Lower lobe of right lung (tissue), 2 donors: ENCODE data around the gene SNTA1. TPM values are rescaled to one million over a fixed set of nuclear protein-coding genes. Genes with fewer than 3 reads are reported as not detected.

Source experiments
- ATAC-seq, 2 donors: fragments of 200-7000 bp; cut with Tn5 transposase; one replicate each; pipeline ENCODE4 v1.9.1; 2020 to 2022; ENCODE audit warnings: mild to moderate bottlenecking in 2 of 2, moderate library complexity in 2 of 2
- DNase-seq: peaks from one replicate; pipeline ENCODE4 v3.0.0-alpha.2; 2020
- H3K27ac ChIP-seq: fragments of 200-600 bp; one replicate; pipeline ENCODE4 v1.8.0; 2022
- H3K27me3 ChIP-seq: fragments of 200-600 bp; one replicate; pipeline ENCODE4 v1.8.0; 2022; ENCODE audit warnings: low read depth
- H3K36me3 ChIP-seq: fragments of 200-600 bp; one replicate; pipeline ENCODE4 v1.8.0; 2022; ENCODE audit warnings: mild to moderate bottlenecking
- H3K4me1 ChIP-seq: fragments of 200-600 bp; one replicate; pipeline ENCODE4 v1.8.0; 2022
- H3K4me3 ChIP-seq: fragments of 200-600 bp; one replicate; pipeline ENCODE4 v1.8.0; 2022; ENCODE audit warnings: mild to moderate bottlenecking
- H3K9me3 ChIP-seq: fragments of 200-600 bp; one replicate; pipeline ENCODE4 v1.8.0; 2022
- intact Hi-C: fragments of 100-400 bp; cut with DNase I; formaldehyde crosslinking; loops from one replicate; pipeline ENCODE4 v1.11.0; 2022
- total RNA-seq: library from RNA; stranded (reverse); fragmentation: NEBNext Ultra II Directional; extraction: Animal tissue kit (Norgen Biotek cat#: 25700); gene quantifications from one replicate; pipeline ENCODE4 v1.2.1, GENCODE V29; 2021
- TF ChIP-seq, protein P1 (sequence below): fragments of 200-600 bp; IDR thresholded peaks from one replicate; pipeline ENCODE4 v1.8.0; 2022; ENCODE audit warnings: antibody characterized with exemption, mild to moderate bottlenecking
- donor health status: DM: no; HTN: yes; CAD: no; lungs with severe emphysema.

The SNTA1 gene
- total RNA-seq, 1 donor from 2014 or later = 6.7 TPM

DNA sequence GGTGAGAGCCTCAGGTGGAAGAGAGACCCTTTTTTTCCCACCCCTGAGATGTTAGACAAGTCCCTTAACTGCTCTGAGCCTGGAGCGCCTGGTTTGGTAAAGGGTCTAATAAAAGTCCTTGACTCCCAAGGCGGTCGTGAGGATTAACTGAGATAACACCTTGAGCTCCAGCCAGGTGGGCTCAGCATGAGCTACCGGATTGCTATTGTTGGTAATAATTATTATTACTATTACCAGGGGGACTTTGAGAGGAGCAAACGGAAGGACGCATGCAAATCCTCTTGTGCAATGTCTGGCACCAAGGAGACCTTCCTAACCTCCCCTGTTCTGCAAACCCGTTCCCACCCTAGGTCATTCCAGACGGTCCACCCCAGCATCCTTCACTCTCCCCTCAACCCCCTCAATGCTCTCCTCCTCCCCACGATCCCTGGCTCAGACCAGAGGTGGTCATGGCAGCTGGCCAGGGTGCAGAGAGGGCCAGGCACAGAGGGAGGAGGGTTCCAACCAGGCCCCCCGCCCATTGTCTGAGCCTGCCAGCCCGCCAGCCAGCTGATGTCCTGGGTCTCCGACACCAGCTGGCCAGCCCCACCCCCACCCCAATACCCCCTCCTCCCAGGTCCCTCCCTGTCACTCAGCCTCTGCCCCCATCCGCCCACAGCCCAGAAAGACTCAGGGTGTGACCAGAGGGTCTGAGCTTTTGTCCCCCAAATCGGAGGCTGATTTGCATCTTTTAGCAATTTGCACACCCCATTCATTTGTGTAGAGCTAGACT, 32.0 kb upstream of the SNTA1 start:
- TF ChIP-seq, protein P1, sequence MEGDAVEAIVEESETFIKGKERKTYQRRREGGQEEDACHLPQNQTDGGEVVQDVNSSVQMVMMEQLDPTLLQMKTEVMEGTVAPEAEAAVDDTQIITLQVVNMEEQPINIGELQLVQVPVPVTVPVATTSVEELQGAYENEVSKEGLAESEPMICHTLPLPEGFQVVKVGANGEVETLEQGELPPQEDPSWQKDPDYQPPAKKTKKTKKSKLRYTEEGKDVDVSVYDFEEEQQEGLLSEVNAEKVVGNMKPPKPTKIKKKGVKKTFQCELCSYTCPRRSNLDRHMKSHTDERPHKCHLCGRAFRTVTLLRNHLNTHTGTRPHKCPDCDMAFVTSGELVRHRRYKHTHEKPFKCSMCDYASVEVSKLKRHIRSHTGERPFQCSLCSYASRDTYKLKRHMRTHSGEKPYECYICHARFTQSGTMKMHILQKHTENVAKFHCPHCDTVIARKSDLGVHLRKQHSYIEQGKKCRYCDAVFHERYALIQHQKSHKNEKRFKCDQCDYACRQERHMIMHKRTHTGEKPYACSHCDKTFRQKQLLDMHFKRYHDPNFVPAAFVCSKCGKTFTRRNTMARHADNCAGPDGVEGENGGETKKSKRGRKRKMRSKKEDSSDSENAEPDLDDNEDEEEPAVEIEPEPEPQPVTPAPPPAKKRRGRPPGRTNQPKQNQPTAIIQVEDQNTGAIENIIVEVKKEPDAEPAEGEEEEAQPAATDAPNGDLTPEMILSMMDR = no peak
- Histone ChIP-seq H3K4me3 (no peak overlapping the region), H3K27ac (no peak overlapping the region), H3K9me3 (no peaks in the 10 kb centered on the region), H3K4me1 (peaks cover 7% of the 10 kb centered on the region), H3K27me3 (no peaks in the 10 kb centered on the region), H3K36me3 (no peaks in the 10 kb centered on the region)
- intact Hi-C loops = no loop called here
- no peak for DNase-seq
- ATAC-seq = peak in 1 of 2 donors; percentile 43

DNA sequence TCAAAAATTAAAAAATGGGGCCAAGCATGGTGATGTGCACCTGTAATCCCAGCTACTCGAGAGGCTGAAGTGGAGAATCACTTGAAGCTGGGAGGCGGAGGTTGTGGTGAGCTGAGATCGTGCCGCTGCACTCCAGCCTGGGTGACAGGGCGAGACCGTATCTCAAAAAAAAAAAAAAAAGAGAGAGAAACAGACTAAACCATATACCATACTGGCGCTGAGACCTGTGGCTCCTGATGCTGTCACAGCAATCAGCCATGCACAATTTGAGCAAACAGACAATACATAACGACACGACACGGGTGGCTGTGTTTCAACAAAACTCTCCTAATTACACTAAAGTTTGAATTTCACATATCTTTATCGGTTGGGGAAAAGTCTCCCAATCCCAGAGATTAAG, 31.4 kb upstream of the SNTA1 start:
- H3K27me3 ChIP-seq = no peaks in the 10 kb centered on the region
- H3K27ac ChIP-seq = no peak overlapping the region
- no peak overlapping the region for H3K4me3 ChIP-seq
- no peaks in the 10 kb centered on the region for H3K36me3 ChIP-seq
- DNase-seq (no peak), ATAC-seq (no peak)
- H3K4me1 ChIP-seq = peaks cover 7% of the 10 kb centered on the region
- intact Hi-C loops = no loop called here
- TF ChIP-seq, protein P1 = no peak
- no peaks in the 10 kb centered on the region for H3K9me3 ChIP-seq

DNA sequence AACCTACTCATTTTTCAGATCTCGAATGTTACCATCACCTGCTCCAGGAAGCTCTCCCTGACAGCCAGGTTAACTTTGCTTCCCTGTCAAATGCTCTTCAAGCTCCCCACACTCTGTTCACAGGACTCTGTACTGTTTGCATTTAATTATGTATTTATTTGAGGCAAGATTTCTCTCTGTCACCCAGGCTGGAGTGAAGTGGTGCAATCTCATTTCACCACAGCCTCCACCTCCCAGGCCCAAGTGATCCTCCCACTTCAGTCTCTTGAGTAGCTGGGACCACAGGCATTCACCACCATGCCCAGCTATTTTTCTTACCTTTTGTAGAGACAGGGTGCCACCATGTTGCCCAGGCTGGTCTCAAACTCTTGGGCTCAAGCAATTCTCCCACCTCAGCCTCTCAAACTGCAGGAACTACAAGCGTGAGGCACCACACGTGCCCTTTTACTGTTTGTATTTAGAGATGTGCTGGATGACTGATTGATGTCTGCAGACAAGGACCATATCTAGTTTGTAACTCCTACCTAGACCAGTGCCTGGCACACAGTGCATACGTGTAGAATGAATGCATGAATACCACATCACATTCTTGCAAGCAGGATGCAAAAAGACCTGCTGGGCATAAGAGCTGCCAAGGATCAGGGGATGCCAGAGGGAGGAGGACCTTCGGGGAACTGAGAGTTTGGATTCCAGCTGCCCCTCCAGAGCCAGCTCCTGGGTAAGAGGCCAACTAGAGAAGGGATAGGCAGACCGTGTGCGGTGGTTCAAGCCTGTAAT, 30.7 kb upstream of the SNTA1 start:
- H3K4me3 ChIP-seq = no peak overlapping the region
- TF ChIP-seq, protein P1 = no peak
- H3K27ac ChIP-seq = no peak overlapping the region
- no peaks in the 10 kb centered on the region for H3K9me3 ChIP-seq
- H3K4me1 ChIP-seq = peaks cover 7% of the 10 kb centered on the region
- H3K27me3 ChIP-seq = no peaks in the 10 kb centered on the region
- intact Hi-C loops = no loop called here
- DNase-seq = no peak
- no peak for ATAC-seq
- no peaks in the 10 kb centered on the region for H3K36me3 ChIP-seq

DNA sequence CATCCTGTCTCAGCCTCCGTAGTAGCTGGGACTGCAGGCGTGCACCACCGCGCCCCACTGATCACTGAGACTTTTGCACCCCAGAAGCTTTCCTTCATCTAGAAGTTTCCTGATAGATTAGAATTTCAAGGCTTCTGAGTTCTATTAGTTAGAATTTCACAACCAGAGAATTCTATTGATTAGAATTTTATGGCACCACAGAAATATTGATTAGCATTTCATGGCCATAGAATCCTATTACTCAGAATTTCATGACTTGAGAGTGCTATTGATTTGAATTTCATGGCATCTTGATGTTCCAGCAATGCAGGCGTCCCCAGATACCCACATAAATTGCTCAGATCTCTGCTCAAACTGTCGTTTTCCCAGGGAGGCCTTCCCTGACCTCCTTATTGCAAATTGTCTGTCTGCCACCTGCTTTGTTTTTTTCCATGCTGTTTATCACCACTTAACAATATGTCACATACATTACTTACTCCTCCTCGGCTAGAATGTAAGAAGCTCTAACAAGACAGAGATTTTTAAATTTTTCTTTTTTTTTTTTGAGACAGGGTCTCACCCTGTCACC, 29.4 kb upstream of the SNTA1 start:
- H3K4me1 ChIP-seq = peaks cover 7% of the 10 kb centered on the region
- intact Hi-C loops = no loop called here
- no peaks in the 10 kb centered on the region for H3K36me3 ChIP-seq
- no peak overlapping the region for H3K4me3 ChIP-seq
- ATAC-seq = no peak
- no peaks in the 10 kb centered on the region for H3K9me3 ChIP-seq
- no peak overlapping the region for H3K27ac ChIP-seq
- TF ChIP-seq, protein P1 = no peak
- no peaks in the 10 kb centered on the region for H3K27me3 ChIP-seq
- no peak for DNase-seq

DNA sequence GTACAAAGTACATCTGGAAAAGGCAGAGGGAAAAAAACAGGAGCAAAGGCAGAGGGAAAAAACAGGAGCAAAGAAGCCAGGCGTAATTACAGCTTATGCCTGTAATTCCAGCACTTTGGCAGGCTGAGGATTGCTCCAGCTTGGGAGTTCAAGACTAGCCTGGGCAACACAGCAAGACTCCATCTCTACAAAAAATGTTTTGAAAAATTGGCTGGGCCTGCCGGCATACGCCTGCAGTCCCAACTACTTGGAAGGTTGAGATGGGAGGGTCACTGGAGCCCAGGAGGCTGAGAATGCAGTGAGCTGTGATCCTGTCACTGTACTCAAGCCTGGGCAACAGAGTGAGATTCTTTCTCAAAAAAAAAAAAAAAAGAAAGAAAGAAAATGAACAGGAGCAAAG, 27.3 kb upstream of the SNTA1 start:
- no peak overlapping the region for H3K4me3 ChIP-seq
- TF ChIP-seq, protein P1 = no peak
- intact Hi-C loops = no loop called here
- H3K27me3 ChIP-seq = no peaks in the 10 kb centered on the region
- ATAC-seq = no peak
- H3K9me3 ChIP-seq = no peaks in the 10 kb centered on the region
- DNase-seq = no peak
- no peak overlapping the region for H3K27ac ChIP-seq
- no peaks in the 10 kb centered on the region for H3K36me3 ChIP-seq
- H3K4me1 ChIP-seq = peaks cover 4% of the 10 kb centered on the region
